Measurements from ENCODE around the gene PRIM2. TPM values are rescaled to one million over a fixed set of nuclear protein-coding genes. Genes with fewer than 3 reads are reported as not detected.
"Not testable (repeated sequence)": the region's sequence is repeated elsewhere in the genome, so short reads cannot be mapped to it uniquely, and the experiment has no call there.

The PRIM2 gene
- total and polyA plus RNA-seq, 2 experiments from 2014 or later: 27.9 to 61.3 TPM

GRCh38 chr6:57557855-57558254 is 240.4 kb downstream of the PRIM2 start:
- H3K4me2 ChIP-seq (ENCODE audit: unreplicated experiment); H3K79me2 ChIP-seq (ENCODE audit: insufficient read depth); in situ Hi-C loops (cut with MboI); H3K4me3 ChIP-seq; H2AFZ ChIP-seq; H3K9ac ChIP-seq; H3F3A ChIP-seq (ENCODE audit: insufficient read depth); H3K27me3 ChIP-seq (replicated peaks; ENCODE audit: insufficient read depth); H3K9me3 ChIP-seq (ENCODE audit: low read depth); DNase-seq; H4K20me1 ChIP-seq (ENCODE audit: insufficient read depth); H3K9me2 ChIP-seq (ENCODE audit: insufficient read depth); H3K36me3 ChIP-seq (ENCODE audit: low read depth); H3K27ac ChIP-seq; H3K4me1 ChIP-seq (ENCODE audit: insufficient read depth): not testable (repeated sequence)
- WGBS, 2 experiments (ENCODE audit: low coverage in 1 of 2, low lambda C conversion rate in 2 of 2, missing lambda C conversion rate in 2 of 2): 87 to 95% methylated on average over 2 of the region's 2 CpGs

- H3K36me3 ChIP-seq (ENCODE audit: low read depth); H3K9me2 ChIP-seq (ENCODE audit: insufficient read depth); H3K9ac ChIP-seq; H3K4me3 ChIP-seq; H3K4me1 ChIP-seq (ENCODE audit: insufficient read depth); H3F3A ChIP-seq (ENCODE audit: insufficient read depth); H3K79me2 ChIP-seq (ENCODE audit: insufficient read depth); H4K20me1 ChIP-seq (ENCODE audit: insufficient read depth); H3K4me2 ChIP-seq (ENCODE audit: unreplicated experiment); H3K9me3 ChIP-seq (ENCODE audit: low read depth); H2AFZ ChIP-seq; H3K27me3 ChIP-seq (replicated peaks; ENCODE audit: insufficient read depth); in situ Hi-C loops (cut with MboI); H3K27ac ChIP-seq; DNase-seq: not testable (repeated sequence)
These were observed 241.7 kb downstream of the PRIM2 start for GRCh38 chr6:57559170-57559569.

- H3K27me3 ChIP-seq (replicated peaks; ENCODE audit: insufficient read depth); DNase-seq; H3K4me2 ChIP-seq (ENCODE audit: unreplicated experiment); H3K9me3 ChIP-seq (ENCODE audit: low read depth); H3K36me3 ChIP-seq (ENCODE audit: low read depth); H3K27ac ChIP-seq; H4K20me1 ChIP-seq (ENCODE audit: insufficient read depth); H3K79me2 ChIP-seq (ENCODE audit: insufficient read depth); H3F3A ChIP-seq (ENCODE audit: insufficient read depth); in situ Hi-C loops (cut with MboI); H3K4me1 ChIP-seq (ENCODE audit: insufficient read depth); H3K4me3 ChIP-seq; H3K9ac ChIP-seq; H2AFZ ChIP-seq; H3K9me2 ChIP-seq (ENCODE audit: insufficient read depth): not testable (repeated sequence)
- 81 to 91% methylated on average over 3 of the region's 3 CpGs for WGBS, 2 experiments (ENCODE audit: low coverage in 1 of 2, low lambda C conversion rate in 2 of 2, missing lambda C conversion rate in 2 of 2)
These were observed 244.8 kb downstream of the PRIM2 start for GRCh38 chr6:57562233-57562632.

GRCh38 chr6:57572119-57572518 is 254.7 kb downstream of the PRIM2 start:
- DNase-seq; H4K20me1 ChIP-seq (ENCODE audit: insufficient read depth); H3K36me3 ChIP-seq (ENCODE audit: low read depth); H3K4me1 ChIP-seq (ENCODE audit: insufficient read depth); H3K27me3 ChIP-seq (replicated peaks; ENCODE audit: insufficient read depth); H3K9ac ChIP-seq; H2AFZ ChIP-seq; H3K9me2 ChIP-seq (ENCODE audit: insufficient read depth); H3K4me3 ChIP-seq; H3K9me3 ChIP-seq (ENCODE audit: low read depth); H3K27ac ChIP-seq; H3F3A ChIP-seq (ENCODE audit: insufficient read depth); H3K79me2 ChIP-seq (ENCODE audit: insufficient read depth); in situ Hi-C loops (cut with MboI); H3K4me2 ChIP-seq (ENCODE audit: unreplicated experiment): not testable (repeated sequence)
- 98 to 100% methylated on average over 4 of the region's 4 CpGs for WGBS, 2 experiments (ENCODE audit: low coverage in 1 of 2, low lambda C conversion rate in 2 of 2, missing lambda C conversion rate in 2 of 2)

- H3K27ac ChIP-seq; H3K9me2 ChIP-seq (ENCODE audit: insufficient read depth); H3K9ac ChIP-seq; H3K4me3 ChIP-seq; H3F3A ChIP-seq (ENCODE audit: insufficient read depth); H3K4me1 ChIP-seq (ENCODE audit: insufficient read depth); H4K20me1 ChIP-seq (ENCODE audit: insufficient read depth); H3K4me2 ChIP-seq (ENCODE audit: unreplicated experiment); H3K27me3 ChIP-seq (replicated peaks; ENCODE audit: insufficient read depth); H3K9me3 ChIP-seq (ENCODE audit: low read depth); H3K36me3 ChIP-seq (ENCODE audit: low read depth); DNase-seq; H2AFZ ChIP-seq; in situ Hi-C loops (cut with MboI); H3K79me2 ChIP-seq (ENCODE audit: insufficient read depth): not testable (repeated sequence)
- WGBS, 2 experiments (ENCODE audit: low coverage in 1 of 2, low lambda C conversion rate in 2 of 2, missing lambda C conversion rate in 2 of 2): 94 to 100% methylated on average over 1 of the region's 1 CpG
These were observed 255.4 kb downstream of the PRIM2 start for GRCh38 chr6:57572844-57573243.

- WGBS, 2 experiments (ENCODE audit: low coverage in 1 of 2, low lambda C conversion rate in 2 of 2, missing lambda C conversion rate in 2 of 2): 93 to 100% methylated on average over 1 of the region's 1 CpG
- H3K9me3 ChIP-seq (ENCODE audit: low read depth); in situ Hi-C loops (cut with MboI): not testable (repeated sequence)
These were observed 259.6 kb downstream of the PRIM2 start for GRCh38 chr6:57577023-57577422.

GRCh38 chr6:57579489-57579888 is 262.1 kb downstream of the PRIM2 start:
- H3F3A ChIP-seq (ENCODE audit: insufficient read depth); H3K9me2 ChIP-seq (ENCODE audit: insufficient read depth); H2AFZ ChIP-seq; H3K4me1 ChIP-seq (ENCODE audit: insufficient read depth); H3K27me3 ChIP-seq (replicated peaks; ENCODE audit: insufficient read depth); H3K9ac ChIP-seq; H3K79me2 ChIP-seq (ENCODE audit: insufficient read depth); H3K27ac ChIP-seq; H3K4me3 ChIP-seq; H3K36me3 ChIP-seq (ENCODE audit: low read depth); in situ Hi-C loops (cut with MboI); H3K9me3 ChIP-seq (ENCODE audit: low read depth); H3K4me2 ChIP-seq (ENCODE audit: unreplicated experiment); DNase-seq; H4K20me1 ChIP-seq (ENCODE audit: insufficient read depth): not testable (repeated sequence)

More at GRCh38 chr6:57577023-57577422, 259.6 kb downstream of the PRIM2 start:
- DNase-seq; H3K27me3 ChIP-seq (replicated peaks; ENCODE audit: insufficient read depth); H2AFZ ChIP-seq; H3K4me2 ChIP-seq (ENCODE audit: unreplicated experiment); H3K36me3 ChIP-seq (ENCODE audit: low read depth); H3K79me2 ChIP-seq (ENCODE audit: insufficient read depth); H3K4me1 ChIP-seq (ENCODE audit: insufficient read depth); H3F3A ChIP-seq (ENCODE audit: insufficient read depth); H3K9me2 ChIP-seq (ENCODE audit: insufficient read depth); H3K4me3 ChIP-seq; H4K20me1 ChIP-seq (ENCODE audit: insufficient read depth); H3K9ac ChIP-seq; H3K27ac ChIP-seq: not testable (repeated sequence)

- H3K4me1 ChIP-seq (ENCODE audit: insufficient read depth); H3K4me3 ChIP-seq; in situ Hi-C loops (cut with MboI); H2AFZ ChIP-seq; H4K20me1 ChIP-seq (ENCODE audit: insufficient read depth); H3K9me2 ChIP-seq (ENCODE audit: insufficient read depth); H3K36me3 ChIP-seq (ENCODE audit: low read depth); H3K27me3 ChIP-seq (replicated peaks; ENCODE audit: insufficient read depth); H3K79me2 ChIP-seq (ENCODE audit: insufficient read depth); H3K27ac ChIP-seq; H3K9me3 ChIP-seq (ENCODE audit: low read depth); H3K9ac ChIP-seq; H3F3A ChIP-seq (ENCODE audit: insufficient read depth); DNase-seq; H3K4me2 ChIP-seq (ENCODE audit: unreplicated experiment): not testable (repeated sequence)
- WGBS, 2 experiments (ENCODE audit: low coverage in 1 of 2, low lambda C conversion rate in 2 of 2, missing lambda C conversion rate in 2 of 2): 98 to 99% methylated on average over 3 of the region's 3 CpGs
These were observed 264.2 kb downstream of the PRIM2 start for GRCh38 chr6:57581586-57581985.

Measured in GM23248 (cell line).